ENCODE data around the gene CRAT. TPM values are rescaled to one million over a fixed set of nuclear protein-coding genes. Genes with fewer than 3 reads are reported as not detected.
A peak's percentile ranks its signal among the peaks of the same experiment; 100 is the strongest.

Gene CRAT
- total and polyA plus RNA-seq, 2 of the 4 experiments (the other 2 are of a cell fraction) = 18.8 to 41.6 TPM

DNA sequence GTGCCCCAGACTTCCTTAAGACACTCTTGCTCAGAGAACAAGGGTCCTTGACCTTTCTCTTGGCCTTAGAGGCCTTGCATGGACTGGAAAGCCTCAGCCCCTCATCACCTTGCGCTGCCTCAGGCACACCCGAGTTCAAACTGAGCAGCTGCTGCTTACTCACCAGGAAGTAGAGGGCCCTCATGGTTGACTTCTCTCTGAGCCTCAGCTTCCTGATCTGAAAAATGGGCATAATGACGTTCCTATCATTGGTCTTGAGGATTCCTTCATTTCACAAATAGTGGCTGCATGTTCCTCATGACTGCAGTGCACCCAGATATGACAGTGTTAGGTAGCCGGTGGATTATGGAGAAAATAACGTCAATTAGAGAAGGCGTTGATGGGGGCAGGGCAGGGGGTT lies 38.8 kb upstream of the CRAT start:
- H3K4ac ChIP-seq (ENCODE audit: low read depth, low read length) = 0 out of 2 replicates have a peak overlapping the region, but pooled peaks have one; percentile 16
- no peak overlapping the region for H3K9ac ChIP-seq (ENCODE audit: low read depth, low read length)
- H2BK5ac ChIP-seq (ENCODE audit: low read depth, low read length, poor library complexity, severe bottlenecking) = no peak overlapping the region
- no peak overlapping the region for H4K91ac ChIP-seq (ENCODE audit: insufficient read depth, low read depth, low read length)
- BruUV-seq (replicated peaks) = no TSS peak
- H2AK5ac ChIP-seq (ENCODE audit: low read depth, low read length) = no peak overlapping the region
- no peak overlapping the region for H3K56ac ChIP-seq (ENCODE audit: extremely low read depth, insufficient read depth, low read length)
- intact Hi-C loops (cut with micrococcal nuclease) (no loop called here), in situ Hi-C loops (cut with MboI; ENCODE audit: low sequenced_read_pairs) (no loop called here), dilution Hi-C loops (cut with HindIII; ENCODE audit: low sequenced_read_pairs, unreplicated experiment) (no loop called here)
- peaks cover 21% of the 10 kb centered on the region for H3K4me1 ChIP-seq (ENCODE audit: control insufficient read depth, insufficient read depth, low read length)
- no peak for TF ChIP-seq CEBPB (IDR thresholded peaks at IDR 0.05; ENCODE audit: low read depth, low read length)
- TF ChIP-seq FOS (IDR thresholded peaks at IDR 0.05; ENCODE audit: low read depth, low read length) = no peak
- no peak for TF ChIP-seq NFE2L2 (IDR thresholded peaks at IDR 0.05; ENCODE audit: low read depth, low read length)
- TF ChIP-seq BHLHE40 (IDR thresholded peaks at IDR 0.05; ENCODE audit: low read depth, low read length) = no peak
- TF ChIP-seq RAD21 (IDR thresholded peaks at IDR 0.05; ENCODE audit: low read length) = no peak
- TF ChIP-seq, protein P1, sequence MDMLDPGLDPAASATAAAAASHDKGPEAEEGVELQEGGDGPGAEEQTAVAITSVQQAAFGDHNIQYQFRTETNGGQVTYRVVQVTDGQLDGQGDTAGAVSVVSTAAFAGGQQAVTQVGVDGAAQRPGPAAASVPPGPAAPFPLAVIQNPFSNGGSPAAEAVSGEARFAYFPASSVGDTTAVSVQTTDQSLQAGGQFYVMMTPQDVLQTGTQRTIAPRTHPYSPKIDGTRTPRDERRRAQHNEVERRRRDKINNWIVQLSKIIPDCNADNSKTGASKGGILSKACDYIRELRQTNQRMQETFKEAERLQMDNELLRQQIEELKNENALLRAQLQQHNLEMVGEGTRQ (IDR thresholded peaks at IDR 0.05; ENCODE audit: low read depth, low read length) = no peak
- no peak for TF ChIP-seq SMC3 (IDR thresholded peaks at IDR 0.05; ENCODE audit: low read depth, low read length)
- no peak for TF ChIP-seq CHD1 (IDR thresholded peaks at IDR 0.05; ENCODE audit: low read depth, low read length)
- no peak for TF ChIP-seq MAFK (IDR thresholded peaks at IDR 0.05; ENCODE audit: low read depth, low read length)
- TF ChIP-seq RFX5 (IDR thresholded peaks at IDR 0.05; ENCODE audit: low read depth, low read length) = no peak
- TF ChIP-seq, protein P2, sequence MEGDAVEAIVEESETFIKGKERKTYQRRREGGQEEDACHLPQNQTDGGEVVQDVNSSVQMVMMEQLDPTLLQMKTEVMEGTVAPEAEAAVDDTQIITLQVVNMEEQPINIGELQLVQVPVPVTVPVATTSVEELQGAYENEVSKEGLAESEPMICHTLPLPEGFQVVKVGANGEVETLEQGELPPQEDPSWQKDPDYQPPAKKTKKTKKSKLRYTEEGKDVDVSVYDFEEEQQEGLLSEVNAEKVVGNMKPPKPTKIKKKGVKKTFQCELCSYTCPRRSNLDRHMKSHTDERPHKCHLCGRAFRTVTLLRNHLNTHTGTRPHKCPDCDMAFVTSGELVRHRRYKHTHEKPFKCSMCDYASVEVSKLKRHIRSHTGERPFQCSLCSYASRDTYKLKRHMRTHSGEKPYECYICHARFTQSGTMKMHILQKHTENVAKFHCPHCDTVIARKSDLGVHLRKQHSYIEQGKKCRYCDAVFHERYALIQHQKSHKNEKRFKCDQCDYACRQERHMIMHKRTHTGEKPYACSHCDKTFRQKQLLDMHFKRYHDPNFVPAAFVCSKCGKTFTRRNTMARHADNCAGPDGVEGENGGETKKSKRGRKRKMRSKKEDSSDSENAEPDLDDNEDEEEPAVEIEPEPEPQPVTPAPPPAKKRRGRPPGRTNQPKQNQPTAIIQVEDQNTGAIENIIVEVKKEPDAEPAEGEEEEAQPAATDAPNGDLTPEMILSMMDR (conservative IDR thresholded peaks at IDR 0.05; ENCODE audit: low read depth, low read length) = no peak
- TF ChIP-seq POLR2A (IDR thresholded peaks at IDR 0.05; ENCODE audit: low read depth, low read length) = no peak
- TF ChIP-seq MAZ (IDR thresholded peaks at IDR 0.05; ENCODE audit: borderline replicate concordance, low read depth, low read length) = no peak
- TF ChIP-seq RCOR1 (IDR thresholded peaks at IDR 0.05; ENCODE audit: insufficient replicate concordance, low read length) = no peak
- no peak for TF ChIP-seq MXI1 (IDR thresholded peaks at IDR 0.05; ENCODE audit: borderline replicate concordance, low read depth, low read length)
- TF ChIP-seq, protein P3, sequence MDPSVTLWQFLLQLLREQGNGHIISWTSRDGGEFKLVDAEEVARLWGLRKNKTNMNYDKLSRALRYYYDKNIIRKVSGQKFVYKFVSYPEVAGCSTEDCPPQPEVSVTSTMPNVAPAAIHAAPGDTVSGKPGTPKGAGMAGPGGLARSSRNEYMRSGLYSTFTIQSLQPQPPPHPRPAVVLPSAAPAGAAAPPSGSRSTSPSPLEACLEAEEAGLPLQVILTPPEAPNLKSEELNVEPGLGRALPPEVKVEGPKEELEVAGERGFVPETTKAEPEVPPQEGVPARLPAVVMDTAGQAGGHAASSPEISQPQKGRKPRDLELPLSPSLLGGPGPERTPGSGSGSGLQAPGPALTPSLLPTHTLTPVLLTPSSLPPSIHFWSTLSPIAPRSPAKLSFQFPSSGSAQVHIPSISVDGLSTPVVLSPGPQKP (IDR thresholded peaks at IDR 0.05; ENCODE audit: borderline replicate concordance, low read depth, low read length) = no peak
- no peak overlapping the region for H3K14ac ChIP-seq (replicated peaks; ENCODE audit: low read depth, low read length)
- ChIA-PET CTCF (no interaction called here), POLR2A (ENCODE audit: unreplicated experiment) (interaction anchor here (0.6 kb wide), 1 partner anchor 16 kb away, joined by 5 read pairs; no protein-coding TSS in a partner anchor)
- H4K8ac ChIP-seq (ENCODE audit: low read depth in 2 of 2, low read length in 2 of 2) = no peak overlapping the region
- peaks cover 32% of the 10 kb centered on the region for H3K36me3 ChIP-seq (ENCODE audit: control insufficient read depth, insufficient read depth, low read length)
- H3K27me3 ChIP-seq (ENCODE audit: control insufficient read depth, insufficient read depth, low read length) = no peaks in the 10 kb centered on the region
- no peak overlapping the region for H3K4me3 ChIP-seq (ENCODE audit: insufficient read depth, low read depth, low read length)
- peaks cover 12% of the 10 kb centered on the region; the same call in 1 of the 2 replicates for H3K9me1 ChIP-seq (ENCODE audit: insufficient read depth, low read length)
- H2AFZ ChIP-seq (replicated peaks; ENCODE audit: low read length, poor library complexity) = no peak overlapping the region
- no peak overlapping the region for H3K4me2 ChIP-seq (ENCODE audit: low read depth, low read length)
- H2BK20ac ChIP-seq (ENCODE audit: low read depth, low read length) = no peak overlapping the region
- no peak overlapping the region for H2BK15ac ChIP-seq (ENCODE audit: low read depth, low read length)
- no peak overlapping the region for H3K23ac ChIP-seq (ENCODE audit: low read depth, low read length)
- DNase-seq = no peak
- no peaks in the 10 kb centered on the region for H3K9me3 ChIP-seq (ENCODE audit: control insufficient read depth, insufficient read depth, low read length)
- H4K5ac ChIP-seq (ENCODE audit: low read depth, low read length) = no peak overlapping the region
- no peak overlapping the region for H3K27ac ChIP-seq (ENCODE audit: insufficient read depth, low read length)
- ATAC-seq (ENCODE audit: low read depth) = no peak
- peak overlapping the region; percentile 66 for H2AK9ac ChIP-seq (replicated peaks; ENCODE audit: low read depth, low read length, poor library complexity)
- no peaks in the 10 kb centered on the region for H4K20me1 ChIP-seq (ENCODE audit: insufficient read depth, low read length)
- WGBS, 2 experiments (ENCODE audit: extremely low coverage in 2 of 2, insufficient read length in 1 of 2) = 92% methylated on average over 4 of the region's 6 CpGs; no CpG with 5 or more reads in 1 of the 2 experiments
- no peak overlapping the region for H2BK120ac ChIP-seq (ENCODE audit: low read depth, low read length)
- H3K79me1 ChIP-seq (ENCODE audit: low read depth in 1 of 2, low read length in 2 of 2) = peaks cover 16 to 72% of the 10 kb centered on the region in 2 experiments
- no peak overlapping the region for H3K18ac ChIP-seq (ENCODE audit: low read depth, low read length)

Measured in IMR-90 (cell line).